GM19240 (cell line): ENCODE results near the gene DERL2.
A peak's percentile ranks its signal among the peaks of the same experiment; 100 is the strongest.

Source experiments
- DNase-seq: peaks from one replicate; pipeline ENCODE4 v3.0.0; 2011; ENCODE audit warnings: low spot score; ENCODE audit not compliant: insufficient read length

The DERL2 gene

DNA sequence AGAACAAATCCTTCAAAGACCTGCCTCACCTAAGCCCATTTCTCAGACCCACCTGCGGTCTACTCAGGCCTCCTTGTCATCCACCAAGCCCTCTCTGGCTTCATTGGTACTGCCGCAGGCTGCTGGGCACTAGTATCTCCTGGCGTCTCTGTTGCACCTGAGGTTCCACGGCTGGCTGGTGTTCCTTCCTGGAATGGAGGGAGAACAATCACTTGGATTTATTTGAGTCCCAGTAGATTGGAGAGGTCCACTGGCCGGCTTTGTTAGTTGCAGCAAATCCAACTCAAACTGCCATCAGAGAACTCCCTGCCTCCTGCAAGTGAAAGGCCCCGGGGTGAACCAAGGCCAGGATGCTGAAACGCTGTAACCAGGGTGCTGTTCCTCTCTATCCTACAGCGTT is 15.7 kb upstream of the DERL2 start:
- no peak for DNase-seq

DNA sequence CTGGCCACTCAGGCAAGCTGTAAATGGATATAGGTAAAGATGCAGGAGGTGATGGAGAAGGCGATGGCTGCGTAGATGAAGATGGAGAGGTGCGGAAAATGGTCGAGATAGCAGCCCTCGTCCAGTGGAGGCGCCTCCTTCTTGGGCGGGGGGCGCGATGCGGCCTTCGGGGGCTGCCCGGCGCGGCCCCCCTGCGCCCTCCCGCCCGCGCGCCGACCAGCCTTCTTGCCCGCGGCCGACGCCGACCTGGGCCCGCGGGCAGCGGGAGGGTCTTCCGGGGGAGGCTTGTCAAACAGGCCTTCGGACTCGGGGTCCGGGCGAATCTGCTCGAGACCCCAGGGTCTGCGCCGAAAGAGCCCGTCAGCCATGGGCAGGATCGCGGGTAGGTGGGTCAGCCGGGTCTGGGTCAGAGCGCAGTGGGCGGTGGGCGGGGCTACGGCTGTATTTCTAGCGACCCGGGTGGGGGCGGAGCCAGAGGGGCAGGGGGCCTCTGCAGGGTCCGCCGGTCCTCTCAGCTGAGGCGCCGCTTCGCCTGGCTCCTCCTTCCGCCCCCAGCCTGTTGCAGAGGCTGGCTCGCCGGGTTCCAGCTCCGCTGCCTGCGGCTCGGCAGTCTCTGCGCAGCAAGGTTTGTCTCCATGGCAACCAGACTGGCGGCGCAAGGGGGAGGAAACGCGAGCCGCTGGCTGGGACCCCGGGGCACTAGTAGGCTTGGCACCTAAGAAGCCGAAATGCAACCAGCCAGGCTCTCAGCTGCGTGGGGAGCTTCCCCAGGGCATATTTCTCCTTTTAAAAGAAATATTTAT is 14.8 kb upstream of the DERL2 start:
- peak; percentile 75 for DNase-seq

DNA sequence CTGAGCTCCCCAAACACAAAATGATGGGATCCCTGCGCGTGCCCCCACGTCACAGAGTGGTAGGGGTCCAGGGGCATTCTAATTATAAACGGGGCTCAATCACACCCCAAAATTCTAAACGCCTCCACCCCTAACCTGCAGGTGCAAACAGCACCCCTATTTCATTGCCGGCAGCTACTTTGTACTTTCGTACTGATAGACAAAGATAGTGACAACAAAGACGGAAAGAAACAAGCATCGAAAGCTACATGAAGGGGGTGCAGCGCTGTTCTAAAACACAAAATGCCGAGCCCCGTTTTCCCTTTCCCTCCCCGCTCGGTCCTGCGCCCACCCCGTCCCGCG is 14.2 kb upstream of the DERL2 start:
- no peak for DNase-seq

DNA sequence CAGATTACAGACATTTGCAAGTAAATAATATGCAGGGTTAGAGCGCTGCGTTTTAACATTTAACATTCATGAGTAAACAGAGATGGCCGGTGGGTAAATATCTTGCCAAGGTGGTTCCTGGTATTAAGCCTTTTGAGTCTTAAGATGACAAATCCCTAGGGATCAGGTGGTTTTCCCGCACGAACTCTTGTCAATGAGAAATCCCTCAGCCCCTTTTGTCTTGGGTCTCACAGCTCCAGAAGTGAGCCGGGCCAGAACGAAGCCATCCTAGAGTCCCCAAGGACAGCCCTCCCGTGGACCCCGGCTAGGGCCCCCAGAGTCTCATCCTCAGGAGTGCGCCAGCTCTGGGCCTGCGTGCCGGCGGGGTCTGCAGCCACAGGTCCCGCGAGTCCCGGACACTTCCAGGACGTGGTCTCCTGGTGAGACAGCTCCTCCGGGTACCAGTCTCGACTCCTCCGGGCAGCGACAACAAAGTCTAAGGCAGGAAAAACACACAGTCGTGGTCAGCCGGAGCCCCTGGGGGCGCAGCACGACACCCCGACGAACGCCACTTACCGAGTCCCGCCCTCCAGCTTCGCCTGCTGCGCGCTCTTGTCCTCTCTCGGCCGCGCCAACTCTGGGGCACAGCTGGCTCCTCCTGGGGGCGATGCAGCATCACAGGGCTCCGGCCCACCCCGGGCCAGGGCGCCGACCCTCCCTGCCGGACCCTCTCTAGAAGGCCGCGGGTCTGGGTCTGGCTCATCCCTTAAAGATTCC is 13.7 kb upstream of the DERL2 start:
- no peak for DNase-seq

DNA sequence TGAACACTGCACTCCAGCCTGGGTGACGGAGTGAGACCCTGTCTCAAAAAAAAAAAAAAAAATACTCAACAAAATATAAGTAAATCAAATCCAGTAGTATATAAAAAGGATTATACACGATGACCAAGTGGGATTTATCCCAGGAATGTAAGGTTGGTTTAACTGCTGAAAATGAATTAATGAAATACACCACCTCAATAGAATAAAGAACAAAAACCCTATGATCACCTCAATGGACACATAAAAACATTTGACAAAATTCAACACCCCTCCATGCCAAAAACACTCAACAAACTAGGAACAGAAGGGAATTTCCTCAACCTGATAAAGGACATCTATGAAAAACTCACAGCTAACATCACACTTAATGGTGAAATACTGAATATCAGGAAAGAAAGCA is 7.0 kb upstream of the DERL2 start:
- no peak for DNase-seq

DNA sequence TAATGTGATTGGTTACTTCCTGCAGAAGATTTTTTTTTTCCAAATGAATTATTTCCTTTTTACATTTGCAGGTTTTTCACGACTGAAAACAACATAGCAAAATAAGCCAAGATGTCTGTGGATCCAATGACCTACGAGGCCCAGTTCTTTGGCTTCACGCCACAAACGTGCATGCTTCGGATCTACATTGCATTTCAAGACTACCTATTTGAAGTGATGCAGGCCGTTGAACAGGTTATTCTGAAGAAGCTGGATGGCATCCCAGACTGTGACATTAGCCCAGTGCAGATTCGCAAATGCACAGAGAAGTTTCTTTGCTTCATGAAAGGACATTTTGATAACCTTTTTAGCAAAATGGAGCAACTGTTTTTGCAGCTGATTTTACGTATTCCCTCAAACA is 2.8 kb upstream of the DERL2 start:
- DNase-seq: no peak

DNA sequence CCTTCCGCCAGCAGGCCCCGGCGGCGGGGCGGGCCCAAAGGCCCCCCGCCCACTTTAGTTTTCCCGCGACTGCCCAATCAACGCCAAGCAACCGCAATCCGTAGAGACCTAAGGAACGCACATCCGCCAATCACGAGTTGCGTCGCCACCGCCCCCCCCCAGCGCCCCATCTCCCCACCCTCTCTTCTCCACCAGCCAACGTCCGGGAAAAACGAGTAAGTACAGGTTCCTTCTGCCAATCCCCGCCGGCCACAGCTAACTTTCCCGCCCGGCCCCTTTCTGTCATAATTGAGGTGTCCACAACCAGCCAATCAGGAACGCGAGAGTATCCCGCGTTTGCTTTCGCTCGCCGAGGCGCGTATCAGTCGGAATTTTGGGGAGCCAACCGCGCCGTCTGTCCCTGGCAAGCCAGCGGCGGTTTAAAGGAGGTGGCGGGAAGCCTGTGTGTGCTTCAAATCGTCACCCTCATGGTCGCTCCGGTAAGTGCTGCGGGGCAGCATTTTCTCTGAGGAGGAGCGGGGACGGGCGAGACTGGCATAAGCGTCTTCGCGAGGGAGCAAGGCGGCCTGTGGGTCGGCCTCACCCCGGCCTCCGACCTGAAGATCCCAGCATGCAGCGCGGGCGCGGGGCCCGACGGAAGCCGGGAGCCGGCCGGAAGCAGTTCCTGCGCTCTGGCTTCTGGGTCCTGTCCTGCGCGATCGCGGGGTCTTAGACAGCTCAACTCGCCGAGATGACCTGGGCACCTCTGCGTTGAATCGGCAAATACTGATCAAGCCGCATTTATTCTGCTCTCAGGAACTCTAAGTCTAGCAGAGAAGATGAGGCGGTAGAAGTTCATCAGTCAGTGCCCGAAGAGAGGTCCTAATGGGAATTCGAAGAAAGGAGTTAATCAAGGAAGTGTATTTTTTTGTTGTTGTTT is 487 bp upstream of the DERL2 start, which contains the start of gene MIS12:
Gene MIS12, plus strand, starts transcription at position 361 of the 919 bp plus-strand sequence. CDS start 2,297 bp downstream, outside the sequence.
- peak; percentile 79 for DNase-seq

DNA sequence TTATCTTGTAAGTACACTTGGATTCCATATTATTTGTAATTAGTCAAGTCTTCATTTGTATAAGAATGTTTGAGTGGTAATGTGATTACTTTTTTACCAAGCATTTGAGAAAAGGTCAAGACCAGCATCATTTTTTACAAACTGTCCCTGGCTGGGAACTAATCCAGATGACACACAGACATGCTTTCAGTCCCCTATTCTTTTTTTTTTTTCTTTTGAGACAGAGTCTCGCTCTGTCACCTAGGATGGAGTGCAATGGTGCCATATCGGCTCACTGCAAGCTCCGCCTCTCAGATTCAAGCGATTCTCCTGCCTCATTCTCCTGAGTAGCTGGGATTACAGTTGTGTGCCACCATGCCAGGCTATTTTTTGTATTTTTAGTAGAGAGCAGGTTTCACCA is 4.5 kb downstream of the DERL2 start:
- no peak for DNase-seq

DNA sequence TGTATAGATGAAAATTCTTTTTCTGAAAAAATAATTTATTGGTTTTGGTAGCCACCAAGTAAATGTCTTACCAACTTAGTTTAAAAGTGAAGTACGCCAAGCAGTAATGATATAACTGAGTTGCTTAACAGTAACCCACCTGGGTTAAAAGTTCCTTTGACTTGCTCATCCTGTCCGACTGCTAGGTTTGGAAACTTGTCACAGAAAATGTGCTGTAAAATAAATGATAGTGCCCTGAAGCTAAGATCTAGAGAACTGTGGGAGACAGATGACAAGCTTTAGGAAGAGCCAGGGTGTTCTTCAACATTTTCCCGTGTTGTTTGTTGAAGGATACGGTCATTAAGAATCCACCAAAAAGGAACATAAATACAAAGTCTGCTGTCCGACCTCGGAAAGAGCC is 5.0 kb downstream of the DERL2 start:
- DNase-seq: no peak

DNA sequence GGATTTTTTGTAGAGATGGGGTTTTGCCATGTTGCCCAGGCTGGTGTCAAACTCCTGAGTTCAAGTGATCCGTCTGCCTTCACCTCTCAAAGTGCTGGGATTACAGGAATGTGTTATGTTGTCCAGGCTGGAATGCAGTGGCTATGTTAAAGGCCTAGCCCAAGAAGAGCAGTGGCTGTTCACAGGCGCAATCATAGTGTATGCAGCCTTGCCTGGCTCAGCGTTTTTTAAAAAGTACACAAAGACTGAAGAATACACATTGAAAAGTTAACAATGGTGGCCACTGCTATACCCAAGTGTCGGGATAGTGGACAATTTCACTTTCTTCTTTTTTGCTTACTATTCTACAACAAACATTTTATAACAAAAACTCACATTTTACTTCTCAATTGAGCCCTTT is 7.0 kb downstream of the DERL2 start:
- no peak for DNase-seq

DNA sequence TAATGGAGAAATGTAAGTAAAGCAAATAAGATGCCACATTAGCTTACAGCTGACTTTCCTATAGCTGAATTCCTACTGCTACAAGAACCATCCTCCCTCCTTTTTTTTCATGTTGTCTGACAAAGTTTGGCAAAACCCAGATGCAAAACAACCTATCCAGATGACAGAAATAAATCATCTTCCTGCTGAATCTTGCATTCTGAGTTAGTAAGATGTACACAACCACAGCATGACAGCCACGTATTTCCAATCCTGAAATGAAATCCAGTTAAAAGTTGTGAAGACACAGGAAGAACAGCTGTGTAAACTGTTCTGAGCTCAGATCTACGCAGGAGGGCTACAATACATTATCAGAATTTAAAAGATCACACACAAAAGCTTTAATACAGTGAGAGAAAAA is 12.1 kb downstream of the DERL2 start:
- DNase-seq: no peak

DNA sequence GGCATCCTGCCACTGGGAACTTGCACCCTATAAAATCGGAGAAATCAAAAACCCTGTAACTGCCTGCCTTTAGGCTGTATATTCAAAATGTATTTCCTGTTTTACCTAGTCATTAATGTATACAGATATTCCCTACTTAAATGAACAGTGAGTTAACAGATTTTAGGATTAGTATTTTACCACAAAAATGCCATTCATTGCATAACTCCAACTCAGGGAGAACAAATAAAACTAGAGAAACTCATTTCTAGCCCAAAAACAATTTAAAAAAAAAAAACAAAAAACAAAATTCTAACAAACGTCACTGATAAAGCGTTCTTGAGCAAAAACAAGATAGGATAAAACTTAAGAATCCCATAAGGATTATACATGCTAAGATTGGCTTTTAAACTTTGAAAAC is 13.5 kb downstream of the DERL2 start:
- no peak for DNase-seq

DNA sequence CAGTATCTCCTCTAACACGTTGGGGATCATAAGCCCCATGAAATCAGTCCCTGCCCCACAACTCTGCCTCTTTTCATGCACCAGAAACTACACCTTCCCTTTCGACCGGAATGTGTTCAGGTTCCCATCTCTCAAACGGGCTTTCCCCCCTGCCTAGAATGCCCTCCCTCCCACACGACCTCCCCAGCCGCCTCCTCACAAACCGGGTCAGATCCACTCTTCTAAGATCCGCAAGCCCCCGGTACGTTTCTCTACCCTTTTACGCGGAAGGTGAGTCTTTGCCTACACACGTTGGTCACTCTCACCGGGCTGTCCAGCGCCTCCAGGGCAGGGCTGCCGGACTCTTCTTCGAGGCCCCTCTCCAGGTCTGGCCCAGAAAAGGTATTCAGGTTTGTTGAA is 17.9 kb downstream of the DERL2 start:
- no peak for DNase-seq

DNA sequence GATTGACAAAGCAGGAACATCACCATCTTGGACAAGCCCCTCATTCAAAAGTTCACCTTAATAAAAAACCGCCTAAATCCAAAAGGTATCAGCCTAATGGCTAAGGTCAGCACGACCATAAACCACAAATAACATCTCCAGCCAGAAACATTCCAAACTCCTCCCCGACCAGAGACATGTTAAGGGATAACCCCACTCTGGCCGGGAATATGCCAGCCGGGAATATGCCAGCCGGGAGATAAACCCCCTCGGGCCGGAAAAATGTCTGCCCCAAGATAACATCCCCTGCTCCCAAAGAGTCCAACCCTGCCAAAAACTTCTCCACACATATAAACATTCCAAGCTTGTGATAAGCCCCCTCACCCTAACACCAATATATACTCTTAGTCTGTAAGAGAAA is 18.6 kb downstream of the DERL2 start:
- DNase-seq: no peak

DNA sequence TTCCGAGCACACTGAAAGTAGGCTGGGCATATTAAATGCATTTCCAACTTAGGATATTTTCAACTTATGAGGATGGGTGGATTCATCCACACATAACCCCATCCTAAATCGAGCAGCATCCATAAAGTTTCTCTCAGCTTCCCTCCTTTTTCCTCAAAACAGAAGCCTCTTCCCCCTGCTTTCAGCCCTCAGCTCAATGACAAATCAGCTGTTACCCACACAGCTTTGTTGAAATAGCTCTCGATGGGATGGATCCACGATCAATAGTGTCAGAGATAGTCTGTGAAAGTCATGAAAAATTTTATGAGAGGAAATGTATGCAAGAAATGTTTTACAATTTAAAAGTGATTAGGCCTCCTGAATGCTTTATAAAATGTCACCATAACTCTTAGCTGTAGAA is 19.7 kb downstream of the DERL2 start:
- no peak for DNase-seq

DNA sequence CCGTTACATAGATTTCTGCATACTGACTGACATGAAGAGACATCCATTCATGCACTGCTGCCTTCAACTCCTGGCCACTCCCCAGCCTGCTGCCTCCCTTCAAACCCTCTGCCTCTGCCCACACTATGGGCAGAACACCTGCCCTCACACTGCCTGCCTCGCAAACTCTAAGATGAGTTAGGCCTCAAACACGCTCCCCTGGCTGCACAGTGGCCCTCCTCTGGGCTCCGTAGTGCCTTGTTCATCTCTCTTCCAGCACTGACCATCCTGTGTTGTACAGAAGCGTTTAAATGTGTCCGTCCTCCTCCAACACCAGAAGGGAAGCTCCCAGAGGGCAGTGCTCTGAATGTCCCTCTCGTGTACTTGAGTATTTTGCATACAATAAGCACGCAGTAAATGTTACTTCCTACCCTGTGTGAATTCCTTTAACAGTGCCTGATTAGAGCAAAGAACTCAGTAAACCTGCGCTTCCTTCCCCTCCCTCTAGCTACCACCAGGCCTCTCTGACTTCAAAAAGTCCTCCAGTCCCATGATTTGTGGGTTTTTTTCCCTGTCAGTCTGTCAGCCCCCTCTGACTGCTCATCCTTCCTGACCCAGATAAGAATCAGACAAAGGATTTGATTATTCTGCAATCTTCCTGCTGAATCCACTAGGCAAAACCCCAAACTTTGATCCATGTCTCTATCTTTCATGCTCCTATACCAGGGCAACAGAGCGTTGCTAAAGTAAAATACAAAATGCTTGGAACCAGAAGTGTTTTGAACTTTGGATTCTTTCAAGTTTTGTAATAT is 21.1 kb downstream of the DERL2 start:
- DNase-seq: no peak

DNA sequence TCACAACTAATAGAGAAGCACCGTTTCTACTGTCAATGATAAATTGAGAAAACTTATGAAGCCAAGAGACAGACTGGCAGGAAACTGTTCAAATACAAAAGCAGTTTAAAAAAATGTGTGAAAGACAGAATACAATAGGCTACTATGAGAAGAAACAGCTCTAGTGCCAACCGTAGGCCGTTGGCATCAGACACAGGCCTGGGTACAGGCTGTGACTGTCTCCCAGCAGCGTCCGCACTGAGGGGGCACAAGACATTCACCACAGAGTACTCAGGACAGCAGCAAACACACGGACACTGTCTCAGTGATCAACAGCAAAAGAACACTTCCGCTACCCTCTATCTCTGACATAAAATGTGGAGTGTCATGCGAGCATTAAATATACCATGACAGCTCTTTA is 39.2 kb downstream of the DERL2 start:
- DNase-seq: no peak

DNA sequence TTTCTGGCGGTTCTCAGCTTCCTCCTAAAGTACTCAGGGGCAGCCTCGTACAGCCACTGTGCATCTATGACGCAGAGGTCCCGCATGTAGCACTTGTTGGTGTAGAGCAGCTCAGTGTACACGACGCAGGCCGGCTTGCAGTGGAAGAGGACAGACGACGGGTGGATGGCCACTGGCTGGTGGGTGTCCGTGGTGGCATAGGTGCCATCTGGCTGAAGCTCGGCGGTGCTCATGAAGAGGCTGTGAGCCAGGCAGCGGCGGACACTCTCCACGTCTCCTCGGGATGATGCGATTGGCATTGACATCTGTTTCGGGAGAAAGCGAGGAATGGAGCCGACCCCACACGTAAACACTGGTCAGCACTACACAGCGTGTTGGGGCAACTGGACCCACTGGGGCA is 41.8 kb downstream of the DERL2 start:
- DNase-seq: no peak

DNA sequence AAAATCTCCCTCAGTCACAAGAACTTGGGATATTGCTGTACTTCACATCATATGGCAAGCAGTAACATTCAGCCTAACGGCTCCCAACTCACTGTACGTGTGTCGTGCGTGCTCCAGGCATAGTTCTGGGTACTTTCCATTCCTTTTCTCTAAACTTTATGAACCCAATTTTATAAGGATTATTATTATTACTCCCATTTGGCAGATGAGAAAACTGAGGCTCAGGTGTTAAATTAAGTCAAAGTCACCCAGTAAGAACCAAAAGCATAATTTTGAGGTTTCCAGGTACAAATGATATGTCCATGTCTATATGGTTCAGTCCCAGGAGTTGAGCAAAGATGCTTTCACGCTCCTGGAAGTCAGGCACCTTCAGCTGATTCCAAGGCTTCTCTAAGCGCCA is 42.2 kb downstream of the DERL2 start:
- DNase-seq: no peak

DNA sequence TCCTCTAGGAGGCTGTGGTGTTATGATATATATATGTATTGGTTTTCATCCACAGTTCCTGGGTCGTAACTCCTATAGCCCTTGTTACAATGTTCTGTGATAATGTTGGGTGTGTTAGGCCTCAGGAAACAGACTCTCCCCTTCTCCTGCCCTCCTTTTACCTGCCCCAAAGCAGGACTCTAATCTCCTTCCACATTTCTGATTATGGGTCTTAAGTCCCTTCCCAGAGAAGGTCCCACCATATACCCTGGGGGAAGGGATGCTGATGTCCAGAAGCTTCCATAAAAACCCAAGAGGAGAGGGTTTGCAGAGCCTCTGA is 46.6 kb downstream of the DERL2 start:
- no peak for DNase-seq

DNA sequence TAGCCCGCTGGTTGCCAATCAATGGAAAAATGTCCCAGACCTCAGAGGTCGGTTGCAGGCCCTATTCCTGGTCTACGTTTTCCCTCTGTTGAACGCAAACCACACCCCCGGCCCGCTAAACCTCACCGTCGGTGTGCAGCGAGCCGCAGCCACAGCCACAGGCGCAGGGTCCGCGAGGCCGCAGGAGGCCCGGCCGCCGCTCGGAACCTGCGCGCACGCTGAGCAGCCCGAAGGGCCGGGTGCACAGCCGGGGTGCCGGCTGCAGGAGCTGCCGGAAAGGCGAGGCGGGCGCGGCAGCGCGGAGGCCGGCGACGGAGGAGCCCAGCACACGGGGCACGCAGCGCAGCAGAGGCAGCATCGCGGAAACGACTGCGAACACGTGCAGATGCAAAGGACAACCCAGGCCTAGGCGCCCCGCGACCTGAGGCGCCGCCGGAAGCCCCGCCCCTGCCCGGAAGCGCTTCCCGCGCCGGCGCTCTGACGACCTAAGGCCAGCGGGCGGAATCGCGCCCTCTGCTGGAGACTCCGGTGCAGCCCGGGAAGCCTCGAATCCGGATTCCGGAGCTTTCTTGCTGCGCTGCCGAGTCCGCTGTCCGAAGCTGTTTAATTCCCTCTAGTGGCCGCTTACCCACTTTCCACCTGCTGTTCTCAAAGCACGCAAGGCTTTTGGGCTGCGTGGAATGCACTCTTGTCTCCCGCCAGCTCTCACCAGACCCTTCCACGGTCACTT is 47.1 kb downstream of the DERL2 start, which contains the start of gene C1QBP:
Gene C1QBP, minus strand, starts transcription at position 440 of the 730 bp plus-strand sequence. Its CDS starts 82 bp downstream, at position 358.
- peak; percentile 89 for DNase-seq
